ENCODE data around the gene ZC3H4. TPM values are rescaled to one million over a fixed set of nuclear protein-coding genes. Genes with fewer than 3 reads are reported as not detected.
A peak's percentile ranks its signal among the peaks of the same experiment; 100 is the strongest.

The ZC3H4 gene
- total and polyA plus RNA-seq, 9 of the 15 experiments (the other 6 are each of a cell fraction or from before 2014, with no cell fraction given), result 2.2 to 75.6 (median 18.3) TPM

DNA sequence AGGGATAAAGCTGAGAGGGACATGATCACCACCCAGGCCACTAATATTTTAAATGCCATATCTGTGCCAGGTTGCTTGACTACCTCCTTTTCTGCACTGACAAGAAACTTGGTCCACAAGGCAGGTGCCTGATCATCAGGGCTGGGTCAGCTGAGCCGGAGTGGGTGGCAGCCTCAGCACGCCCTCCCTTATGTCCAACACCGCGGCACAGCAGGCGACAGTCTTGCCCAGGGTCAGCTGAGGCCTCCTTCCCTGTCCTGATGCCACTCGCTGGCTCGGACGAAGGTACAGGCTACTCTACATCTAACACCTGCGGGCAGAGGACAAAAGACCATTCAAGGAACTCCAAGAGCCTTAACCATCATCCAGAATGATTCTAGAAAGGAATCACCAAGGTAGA, 16.9 kb downstream of the ZC3H4 start (continued):
- TF ChIP-seq PYGO2 (tag; IDR thresholded peaks at IDR 0.05), result no peak
- TF ChIP-seq SMAD4 (CRISPR knock-in tag; conservative IDR thresholded peaks at IDR 0.05), result no peak
- TF ChIP-seq, protein P1, sequence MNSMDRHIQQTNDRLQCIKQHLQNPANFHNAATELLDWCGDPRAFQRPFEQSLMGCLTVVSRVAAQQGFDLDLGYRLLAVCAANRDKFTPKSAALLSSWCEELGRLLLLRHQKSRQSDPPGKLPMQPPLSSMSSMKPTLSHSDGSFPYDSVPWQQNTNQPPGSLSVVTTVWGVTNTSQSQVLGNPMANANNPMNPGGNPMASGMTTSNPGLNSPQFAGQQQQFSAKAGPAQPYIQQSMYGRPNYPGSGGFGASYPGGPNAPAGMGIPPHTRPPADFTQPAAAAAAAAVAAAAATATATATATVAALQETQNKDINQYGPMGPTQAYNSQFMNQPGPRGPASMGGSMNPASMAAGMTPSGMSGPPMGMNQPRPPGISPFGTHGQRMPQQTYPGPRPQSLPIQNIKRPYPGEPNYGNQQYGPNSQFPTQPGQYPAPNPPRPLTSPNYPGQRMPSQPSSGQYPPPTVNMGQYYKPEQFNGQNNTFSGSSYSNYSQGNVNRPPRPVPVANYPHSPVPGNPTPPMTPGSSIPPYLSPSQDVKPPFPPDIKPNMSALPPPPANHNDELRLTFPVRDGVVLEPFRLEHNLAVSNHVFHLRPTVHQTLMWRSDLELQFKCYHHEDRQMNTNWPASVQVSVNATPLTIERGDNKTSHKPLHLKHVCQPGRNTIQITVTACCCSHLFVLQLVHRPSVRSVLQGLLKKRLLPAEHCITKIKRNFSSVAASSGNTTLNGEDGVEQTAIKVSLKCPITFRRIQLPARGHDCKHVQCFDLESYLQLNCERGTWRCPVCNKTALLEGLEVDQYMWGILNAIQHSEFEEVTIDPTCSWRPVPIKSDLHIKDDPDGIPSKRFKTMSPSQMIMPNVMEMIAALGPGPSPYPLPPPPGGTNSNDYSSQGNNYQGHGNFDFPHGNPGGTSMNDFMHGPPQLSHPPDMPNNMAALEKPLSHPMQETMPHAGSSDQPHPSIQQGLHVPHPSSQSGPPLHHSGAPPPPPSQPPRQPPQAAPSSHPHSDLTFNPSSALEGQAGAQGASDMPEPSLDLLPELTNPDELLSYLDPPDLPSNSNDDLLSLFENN (IDR thresholded peaks at IDR 0.05; ENCODE audit: low read depth in 2 of 2, low read length in 2 of 2), result no peak

DNA sequence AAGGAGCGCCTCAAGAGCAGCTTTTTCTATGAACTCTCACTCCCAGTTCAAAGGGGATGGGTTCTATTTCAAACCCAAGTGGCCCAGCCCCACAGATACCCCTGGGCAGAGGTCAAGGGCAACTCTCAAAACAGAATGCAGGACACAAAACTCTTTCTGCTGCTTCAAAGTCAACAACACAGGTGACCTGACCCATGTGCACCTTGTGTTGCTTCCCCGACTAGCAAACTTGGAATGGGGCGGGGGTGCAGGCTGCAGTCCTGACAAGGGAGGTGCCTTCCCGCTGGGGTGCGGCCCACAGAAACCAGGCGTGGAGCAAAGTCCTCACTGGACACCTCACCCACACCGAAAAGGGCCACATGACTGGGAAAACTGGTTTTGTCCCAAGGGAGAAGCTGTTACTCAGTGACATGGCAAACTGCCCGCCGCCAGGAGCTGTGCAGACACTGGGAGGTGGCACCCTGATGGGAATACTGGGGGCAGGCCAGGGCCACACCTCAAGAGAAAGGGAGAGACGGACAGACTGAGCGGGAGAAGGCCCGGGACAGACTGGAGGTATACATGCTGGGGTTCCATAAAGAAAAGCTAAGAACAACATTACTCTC, 17.4 kb downstream of the ZC3H4 start:
- no peak for ATAC-seq
- H3K27ac ChIP-seq (ENCODE audit: extremely low read depth, low read depth, low read length), result no peak overlapping the region
- in situ Hi-C loops (cut with MboI), result no loop called here
- H3K9ac ChIP-seq (ENCODE audit: insufficient read depth in 1 of 2, low read depth in 2 of 2, low read length in 2 of 2), result peak overlapping the region in 1 of 2 experiments; percentile 80; a peak in 2 of 4 replicates
- no peaks in the 10 kb centered on the region for H3K9me1 ChIP-seq (ENCODE audit: control insufficient read depth, insufficient read depth, low read length)
- no peak overlapping the region for H3K4me3 ChIP-seq
- no peak for DNase-seq (ENCODE audit: extremely low read depth in 1 of 4, low spot score in 3 of 4)
- no peaks in the 10 kb centered on the region for H3K9me3 ChIP-seq (replicated peaks; ENCODE audit: control insufficient read depth, insufficient read depth, low read depth, low read length)
- peaks cover 19 to 33% of the 10 kb centered on the region in 2 experiments; a peak in 4 of 5 replicates for H3K4me1 ChIP-seq (replicated peaks in 1 of 2; ENCODE audit: control insufficient read depth in 2 of 2, insufficient read depth in 2 of 2, low read length in 2 of 2)
- no peak overlapping the region for H2AFZ ChIP-seq (ENCODE audit: low read depth, low read length)
- peaks cover 77% of the 10 kb centered on the region; the same call in 2 of the 3 replicates for H3K36me3 ChIP-seq (ENCODE audit: control insufficient read depth, insufficient read depth, low read length)
- POLR2A ChIA-PET, result interaction anchor here (0.7 to 2.7 kb wide), 7 partner anchors 10 to 148 kb away, joined by 3 to 13 read pairs (median 4); partner anchors contain the start of gene ZC3H4
- intact Hi-C loops (cut with micrococcal nuclease), result no loop called here
- TF ChIP-seq RBFOX2 (IDR thresholded peaks at IDR 0.05; ENCODE audit: low read depth, low read length), result peak; percentile 25; the same call in 1 of the 2 replicates
- TF ChIP-seq, protein P2, sequence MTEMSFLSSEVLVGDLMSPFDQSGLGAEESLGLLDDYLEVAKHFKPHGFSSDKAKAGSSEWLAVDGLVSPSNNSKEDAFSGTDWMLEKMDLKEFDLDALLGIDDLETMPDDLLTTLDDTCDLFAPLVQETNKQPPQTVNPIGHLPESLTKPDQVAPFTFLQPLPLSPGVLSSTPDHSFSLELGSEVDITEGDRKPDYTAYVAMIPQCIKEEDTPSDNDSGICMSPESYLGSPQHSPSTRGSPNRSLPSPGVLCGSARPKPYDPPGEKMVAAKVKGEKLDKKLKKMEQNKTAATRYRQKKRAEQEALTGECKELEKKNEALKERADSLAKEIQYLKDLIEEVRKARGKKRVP (CRISPR knock-in tag; IDR thresholded peaks at IDR 0.05), result no peak
- TF ChIP-seq, protein P3, sequence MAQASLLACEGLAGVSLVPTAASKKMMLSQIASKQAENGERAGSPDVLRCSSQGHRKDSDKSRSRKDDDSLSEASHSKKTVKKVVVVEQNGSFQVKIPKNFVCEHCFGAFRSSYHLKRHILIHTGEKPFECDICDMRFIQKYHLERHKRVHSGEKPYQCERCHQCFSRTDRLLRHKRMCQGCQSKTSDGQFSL (CRISPR knock-in tag; IDR thresholded peaks at IDR 0.05), result 0 out of 2 replicates have a peak, but pooled peaks have one; percentile 32
- TF ChIP-seq, protein P3 (tag; IDR thresholded peaks at IDR 0.05), result no peak
- no peak for FAIRE-seq
- H3K79me2 ChIP-seq (ENCODE audit: control insufficient read depth, insufficient read depth, low read length), result peaks cover 75% of the 10 kb centered on the region
- CTCF ChIA-PET (ENCODE audit: low intra/inter-chr PET ratio), result no interaction called here
- no peaks in the 10 kb centered on the region for H3K27me3 ChIP-seq (ENCODE audit: control insufficient read depth in 2 of 2, insufficient read depth in 2 of 2, low read length in 2 of 2)
- WGBS (ENCODE audit: insufficient coverage, low coverage, missing lambda C conversion rate), result 88% methylated on average over 12 of the region's 12 CpGs
- H3K4me2 ChIP-seq (ENCODE audit: insufficient read depth, low read length), result no peak overlapping the region
- no peaks in the 10 kb centered on the region for H4K20me1 ChIP-seq (replicated peaks; ENCODE audit: control insufficient read depth, insufficient read depth, low read length)
- no TSS peak for BruUV-seq (replicated peaks)
